Smooth muscle cell (in vitro differentiated cells): ENCODE data around the gene TES. TPM values are rescaled to one million over a fixed set of nuclear protein-coding genes. Genes with fewer than 3 reads are reported as not detected.

ENCODE experiments used
- DNase-seq: peaks from one replicate; lab custom pipeline; 2025; ENCODE audit not compliant: unreplicated experiment; lab: John Stamatoyannopoulos, UW
- H2AFZ ChIP-seq: fragments of 200-600 bp; sonication (generic); 2 replicates; pipeline ENCODE4 v1.6.0; 2016; ENCODE audit warnings: antibody characterized with exemption, low read depth, mild to moderate bottlenecking
- H3F3A ChIP-seq: fragments of 200-600 bp; sonication (generic); 2 replicates; pipeline ENCODE4 v1.6.0; 2017; ENCODE audit warnings: antibody characterized with exemption, low read depth
- H3K27ac ChIP-seq: fragments of 200-600 bp; sonication (generic); 2 replicates; pipeline ENCODE4 v1.5.1; 2016; ENCODE audit warnings: low read depth, mild to moderate bottlenecking
- H3K27me3 ChIP-seq: fragments of 200-600 bp; sonication (generic); 2 replicates; pipeline ENCODE4 v1.6.1; 2016; ENCODE audit warnings: low read depth, mild to moderate bottlenecking
- H3K36me3 ChIP-seq: fragments of 200-600 bp; sonication (generic); 2 replicates; pipeline ENCODE4 v1.5.1; 2016; ENCODE audit warnings: low read depth
- H3K4me1 ChIP-seq: fragments of 200-600 bp; sonication (generic); 2 replicates; pipeline ENCODE4 v1.5.1; 2016; ENCODE audit warnings: low read depth
- H3K4me2 ChIP-seq: fragments of 200-600 bp; sonication (generic); 2 replicates; pipeline ENCODE4 v1.6.0; 2016; ENCODE audit warnings: mild to moderate bottlenecking
- H3K4me3 ChIP-seq: fragments of 200-600 bp; sonication (generic); 2 replicates; pipeline ENCODE4 v1.5.1; 2016; ENCODE audit warnings: mild to moderate bottlenecking
- H3K79me2 ChIP-seq: fragments of 200-600 bp; sonication (generic); 2 replicates; pipeline ENCODE4 v1.6.0; 2016; ENCODE audit warnings: low read depth, mild to moderate bottlenecking
- H3K9ac ChIP-seq: fragments of 200-600 bp; sonication (generic); 2 replicates; pipeline ENCODE4 v1.6.0; 2016; ENCODE audit warnings: low read depth
- H3K9me3 ChIP-seq: fragments of 200-600 bp; sonication (generic); replicated peaks from 2 replicates; pipeline ENCODE4 v1.5.1; 2016; ENCODE audit warnings: low read depth
- H4K20me1 ChIP-seq: fragments of 200-600 bp; sonication (generic); 2 replicates; pipeline ENCODE4 v1.6.0; 2016; ENCODE audit warnings: low read depth
- WGBS: methylation state at CpG from one replicate; pipeline ENCODE4 v1.1.7; 2016; ENCODE audit warnings: low lambda C conversion rate; 5-methylcytosine and 5-hydroxymethylcytosine counted together
- polyA plus RNA-seq: library from polyadenylated mRNA; unstranded; fragments of >200 nt; fragmentation: Nextera tagmentation; extraction: Ambion mirVana; gene quantifications from 2 replicates; pipeline ENCODE4 v1.2.1, GENCODE V29; 2016
- total RNA-seq: library from RNA; depleted of rRNA; stranded (reverse); fragments of >200 nt; gene quantifications from 2 replicates; pipeline ENCODE4 v1.2.3, GENCODE V29; 2014
- TF ChIP-seq, protein P1 (sequence below): fragments of 200-600 bp; sonication (generic); IDR thresholded peaks from 2 replicates; pipeline ENCODE4 v1.5.1; 2017; ENCODE audit warnings: borderline replicate concordance, mild to moderate bottlenecking, antibody characterized with exemption; ENCODE audit not compliant: insufficient read depth, poor library complexity, severe bottlenecking

TES gene
- total and polyA plus RNA-seq, 2 experiments from 2014 or later = 74.6 to 149 TPM

DNA sequence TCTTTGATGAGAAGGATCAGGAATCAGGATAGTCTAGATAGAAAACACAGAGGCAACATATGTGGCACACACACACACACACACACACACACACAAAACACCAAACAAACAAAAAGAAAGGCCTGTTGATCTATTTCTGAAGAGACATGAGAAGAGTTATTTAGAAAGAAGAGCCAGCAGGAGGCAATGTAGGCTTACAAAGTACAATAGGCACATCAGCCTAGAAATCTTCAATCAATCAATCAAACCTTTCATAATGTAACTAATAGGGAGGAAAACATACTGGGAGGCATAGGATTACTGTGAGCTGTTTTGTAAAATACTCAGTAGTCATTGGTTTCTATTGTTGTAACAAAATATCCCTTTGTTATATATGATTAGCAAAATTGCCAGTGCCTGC is 47.3 kb upstream of the TES start:
- H2AFZ ChIP-seq = no peak overlapping the region
- no peaks in the 10 kb centered on the region for H3K79me2 ChIP-seq
- TF ChIP-seq, protein P1, sequence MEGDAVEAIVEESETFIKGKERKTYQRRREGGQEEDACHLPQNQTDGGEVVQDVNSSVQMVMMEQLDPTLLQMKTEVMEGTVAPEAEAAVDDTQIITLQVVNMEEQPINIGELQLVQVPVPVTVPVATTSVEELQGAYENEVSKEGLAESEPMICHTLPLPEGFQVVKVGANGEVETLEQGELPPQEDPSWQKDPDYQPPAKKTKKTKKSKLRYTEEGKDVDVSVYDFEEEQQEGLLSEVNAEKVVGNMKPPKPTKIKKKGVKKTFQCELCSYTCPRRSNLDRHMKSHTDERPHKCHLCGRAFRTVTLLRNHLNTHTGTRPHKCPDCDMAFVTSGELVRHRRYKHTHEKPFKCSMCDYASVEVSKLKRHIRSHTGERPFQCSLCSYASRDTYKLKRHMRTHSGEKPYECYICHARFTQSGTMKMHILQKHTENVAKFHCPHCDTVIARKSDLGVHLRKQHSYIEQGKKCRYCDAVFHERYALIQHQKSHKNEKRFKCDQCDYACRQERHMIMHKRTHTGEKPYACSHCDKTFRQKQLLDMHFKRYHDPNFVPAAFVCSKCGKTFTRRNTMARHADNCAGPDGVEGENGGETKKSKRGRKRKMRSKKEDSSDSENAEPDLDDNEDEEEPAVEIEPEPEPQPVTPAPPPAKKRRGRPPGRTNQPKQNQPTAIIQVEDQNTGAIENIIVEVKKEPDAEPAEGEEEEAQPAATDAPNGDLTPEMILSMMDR = no peak
- no peaks in the 10 kb centered on the region for H4K20me1 ChIP-seq
- no peaks in the 10 kb centered on the region for H3F3A ChIP-seq
- no peaks in the 10 kb centered on the region for H3K9me3 ChIP-seq
- H3K4me1 ChIP-seq = peaks cover 6% of the 10 kb centered on the region
- no peak overlapping the region for H3K4me3 ChIP-seq
- no peak for DNase-seq
- no peaks in the 10 kb centered on the region for H3K27me3 ChIP-seq
- no peaks in the 10 kb centered on the region for H3K36me3 ChIP-seq
- no peak overlapping the region for H3K27ac ChIP-seq
- no peak overlapping the region for H3K4me2 ChIP-seq
- H3K9ac ChIP-seq = no peak overlapping the region

DNA sequence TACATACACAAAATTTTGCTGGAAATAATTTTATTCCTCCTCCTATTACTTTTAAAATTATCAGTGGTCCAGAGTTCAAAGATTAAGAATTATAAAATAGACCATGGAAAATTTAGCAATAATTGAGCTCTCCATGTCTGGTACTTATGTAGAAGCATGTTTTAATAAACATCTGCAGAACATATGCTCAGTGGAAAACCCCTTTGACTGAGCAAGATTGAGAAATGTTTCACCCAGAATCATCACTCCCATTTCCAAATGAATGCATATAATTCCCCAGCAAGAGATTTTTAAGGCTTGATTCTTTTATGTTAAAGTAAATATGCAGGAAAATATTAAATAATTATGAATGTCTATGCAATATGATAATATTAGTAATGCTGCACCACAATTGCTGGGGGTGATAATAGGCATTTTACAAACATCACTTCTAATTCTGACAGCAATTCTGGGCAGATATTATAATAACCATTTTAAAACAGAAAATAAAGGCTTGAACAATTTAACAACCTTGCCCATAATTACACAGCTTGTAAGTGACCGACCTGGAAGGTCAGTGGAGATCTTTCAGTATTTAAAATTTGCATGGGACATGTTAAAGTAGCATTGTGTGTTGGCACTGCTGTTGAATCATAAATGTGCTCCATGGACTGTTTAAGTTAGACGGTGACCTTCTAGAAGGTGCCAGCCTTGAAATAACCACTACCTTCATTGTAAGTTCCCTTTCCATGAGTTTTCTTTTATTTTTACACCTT is 45.6 kb upstream of the TES start:
- no peak overlapping the region for H3K9ac ChIP-seq
- no peak overlapping the region for H2AFZ ChIP-seq
- no peak overlapping the region for H3K4me3 ChIP-seq
- H3K9me3 ChIP-seq = no peaks in the 10 kb centered on the region
- no peaks in the 10 kb centered on the region for H3K79me2 ChIP-seq
- no peak overlapping the region for H3K4me2 ChIP-seq
- H4K20me1 ChIP-seq = no peaks in the 10 kb centered on the region
- no peak overlapping the region for H3K27ac ChIP-seq
- no peaks in the 10 kb centered on the region for H3F3A ChIP-seq
- TF ChIP-seq, protein P1 = no peak
- H3K4me1 ChIP-seq = peaks cover 6% of the 10 kb centered on the region
- WGBS = 94% methylated on average over 2 of the region's 2 CpGs
- H3K27me3 ChIP-seq = no peaks in the 10 kb centered on the region
- DNase-seq = no peak
- no peaks in the 10 kb centered on the region for H3K36me3 ChIP-seq

DNA sequence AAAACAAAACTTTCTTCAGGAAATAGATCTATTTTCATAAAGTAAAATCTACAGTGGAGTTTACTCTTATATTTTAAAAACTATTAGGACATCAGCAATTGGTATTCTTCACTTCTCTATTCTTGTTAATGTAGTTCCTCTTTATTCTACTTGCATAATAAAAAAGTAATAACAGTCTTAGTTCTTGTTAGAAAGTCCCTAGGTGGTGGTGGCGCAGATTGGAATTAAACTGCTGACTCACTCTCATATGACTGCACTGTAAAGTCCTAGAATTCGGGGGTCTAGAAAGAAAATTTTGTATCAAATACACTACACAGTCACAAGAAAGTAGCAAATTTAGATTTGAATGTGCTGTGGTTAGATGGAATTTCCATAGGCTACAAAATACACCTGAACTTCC is 44.6 kb upstream of the TES start:
- Histone ChIP-seq H3K79me2 (no peaks in the 10 kb centered on the region), H3K36me3 (no peaks in the 10 kb centered on the region), H3K27ac (no peak overlapping the region), H3F3A (no peaks in the 10 kb centered on the region), H3K4me2 (no peak overlapping the region), H3K4me3 (no peak overlapping the region), H2AFZ (no peak overlapping the region), H3K9me3 (no peaks in the 10 kb centered on the region), H3K27me3 (no peaks in the 10 kb centered on the region), H3K9ac (no peak overlapping the region), H4K20me1 (no peaks in the 10 kb centered on the region), H3K4me1 (peaks cover 6% of the 10 kb centered on the region)
- WGBS = 90% methylated on average over 2 of the region's 2 CpGs
- TF ChIP-seq, protein P1 = no peak
- no peak for DNase-seq

DNA sequence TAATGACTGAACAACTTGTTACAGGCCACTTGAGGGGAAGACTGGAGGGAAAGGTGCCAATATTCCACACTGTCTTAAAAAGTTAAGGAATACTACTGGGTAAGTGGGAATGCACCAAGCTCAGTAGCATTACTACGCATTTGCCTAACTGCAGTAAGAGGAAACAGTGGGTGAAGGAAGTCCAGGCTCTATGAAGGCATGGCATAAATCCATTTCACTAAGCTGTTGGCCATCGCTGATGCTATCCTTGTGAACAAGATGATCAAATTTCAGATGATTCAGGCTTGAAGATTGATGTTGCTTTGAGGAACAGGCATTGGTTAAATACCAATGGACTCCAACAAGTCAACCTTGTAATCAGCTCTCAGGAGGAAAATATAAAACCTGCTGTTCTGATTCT is 44.2 kb upstream of the TES start:
- no peak overlapping the region for H3K9ac ChIP-seq
- no peak for DNase-seq
- H3K79me2 ChIP-seq = no peaks in the 10 kb centered on the region
- H3F3A ChIP-seq = no peaks in the 10 kb centered on the region
- 96% methylated on average over 2 of the region's 2 CpGs for WGBS
- H3K4me1 ChIP-seq = peaks cover 6% of the 10 kb centered on the region
- TF ChIP-seq, protein P1 = no peak
- no peaks in the 10 kb centered on the region for H3K36me3 ChIP-seq
- no peaks in the 10 kb centered on the region for H3K9me3 ChIP-seq
- no peak overlapping the region for H2AFZ ChIP-seq
- H3K4me3 ChIP-seq = no peak overlapping the region
- H3K27ac ChIP-seq = no peak overlapping the region
- no peaks in the 10 kb centered on the region for H3K27me3 ChIP-seq
- H3K4me2 ChIP-seq = no peak overlapping the region
- H4K20me1 ChIP-seq = no peaks in the 10 kb centered on the region
